Dermis microvascular lymphatic vessel endothelial cell (primary cell): ENCODE results near the gene NFAT5. TPM values are rescaled to one million over a fixed set of nuclear protein-coding genes. Genes with fewer than 3 reads are reported as not detected.
"Not testable (repeated sequence)": the region's sequence is repeated elsewhere in the genome, so short reads cannot be mapped to it uniquely, and the experiment has no call there.

Experiments used
- DNase-seq, 2 donors: peaks; one replicate each; pipeline versions ENCODE4 v3.0.0 to v3.0.0-alpha.2; 2010; ENCODE audit warnings: low read depth in 2 of 2
- total RNA-seq: library from RNA; depleted of rRNA; stranded (reverse); fragments of >200 nt; gene quantifications from 2 replicates; pipeline ENCODE4 v1.2.1, GENCODE V29; 2014

Gene NFAT5
- total RNA-seq, 1 donor from 2014 or later = 22.1 TPM

- no peak for DNase-seq
These were observed 140.6 kb downstream of the NFAT5 start for GRCh38 chr16:69706256-69706974.

DNA sequence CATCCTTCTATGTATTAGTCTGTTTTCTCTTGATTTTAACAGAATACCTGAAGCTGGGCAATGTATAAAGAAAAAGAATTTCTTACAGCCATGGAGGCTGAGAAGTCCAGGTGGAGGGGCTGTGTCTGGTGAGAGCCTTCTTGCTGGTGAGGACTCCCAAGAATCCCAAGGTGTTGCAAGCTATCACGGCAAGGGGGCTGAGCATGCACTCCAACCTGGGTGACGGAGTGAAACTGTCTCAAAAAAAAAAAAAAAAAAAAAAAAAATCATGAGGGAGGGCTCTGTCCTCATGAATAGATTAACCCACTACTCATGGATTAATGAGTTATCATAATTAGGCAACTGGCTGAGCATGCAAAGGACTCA, 141.2 kb downstream of the NFAT5 start:
- no peak for DNase-seq

- no peak for DNase-seq
These were observed 142.3 kb downstream of the NFAT5 start for GRCh38 chr16:69707920-69708683.

DNA sequence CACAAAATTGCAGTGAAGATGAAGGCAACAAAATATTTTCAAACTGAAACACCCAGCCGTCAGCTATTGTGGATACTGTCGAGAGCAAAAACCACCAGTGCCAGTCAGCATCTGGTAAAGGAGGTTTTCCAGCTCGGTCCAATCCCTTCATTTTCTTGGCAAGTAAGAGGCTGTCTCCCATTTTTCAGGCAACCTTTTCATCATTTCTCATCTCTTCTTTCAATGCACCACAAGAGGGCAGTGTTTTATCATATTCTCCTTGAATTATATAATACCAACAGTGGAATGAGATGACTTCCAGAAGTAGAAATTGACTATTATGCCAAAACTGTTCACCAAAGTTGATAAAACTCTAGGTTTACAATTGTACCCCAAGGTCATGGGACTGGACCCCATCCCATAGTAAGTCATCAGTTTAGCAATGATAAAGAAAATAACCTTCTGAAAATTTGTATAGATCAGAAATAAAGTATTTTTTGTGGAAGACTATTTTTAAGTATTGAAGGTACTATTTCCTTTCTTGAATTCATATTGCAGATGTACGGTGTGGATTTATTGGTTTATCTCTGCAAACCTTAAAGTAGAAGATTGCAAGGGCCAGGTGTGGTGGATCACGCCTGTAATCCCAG, 143.8 kb downstream of the NFAT5 start:
- DNase-seq = peak; percentile 58 to 71

- no peak for DNase-seq
These were observed 145.5 kb downstream of the NFAT5 start for GRCh38 chr16:69711115-69711740.

- DNase-seq = no peak
These were observed 146.5 kb downstream of the NFAT5 start for GRCh38 chr16:69712277-69712676.

DNA sequence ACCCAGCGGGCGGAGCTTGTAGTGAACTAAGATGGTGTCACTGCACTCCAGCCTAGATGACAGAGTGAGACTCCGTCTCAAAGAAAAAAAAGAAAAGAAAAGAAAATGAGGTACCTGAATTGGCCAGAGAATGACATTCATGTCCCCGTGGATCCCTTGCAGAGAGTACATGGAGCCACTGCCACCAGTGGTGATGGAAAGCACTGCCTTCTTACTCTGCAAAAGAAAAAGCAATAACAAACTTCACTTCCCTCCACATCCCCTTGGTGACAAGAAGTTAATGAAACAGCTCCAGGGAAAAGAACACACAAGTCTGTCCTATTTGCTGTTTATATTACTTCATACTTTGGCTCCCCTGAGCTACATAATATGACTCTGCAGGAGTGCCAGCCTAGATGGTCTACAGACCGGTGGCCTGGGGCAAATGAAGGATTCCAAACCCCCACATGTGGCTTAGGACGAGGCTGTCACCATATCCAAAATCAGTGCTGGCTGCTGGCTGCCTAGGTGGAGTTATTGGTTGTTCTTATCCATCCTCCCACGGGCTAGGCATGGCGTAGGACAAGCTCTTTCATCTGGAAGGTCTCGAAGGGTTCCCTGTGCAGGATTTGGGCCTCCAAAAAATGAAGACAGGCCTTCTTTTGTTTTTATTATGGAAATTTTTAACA, 147.3 kb downstream of the NFAT5 start:
- DNase-seq = no peak

DNA sequence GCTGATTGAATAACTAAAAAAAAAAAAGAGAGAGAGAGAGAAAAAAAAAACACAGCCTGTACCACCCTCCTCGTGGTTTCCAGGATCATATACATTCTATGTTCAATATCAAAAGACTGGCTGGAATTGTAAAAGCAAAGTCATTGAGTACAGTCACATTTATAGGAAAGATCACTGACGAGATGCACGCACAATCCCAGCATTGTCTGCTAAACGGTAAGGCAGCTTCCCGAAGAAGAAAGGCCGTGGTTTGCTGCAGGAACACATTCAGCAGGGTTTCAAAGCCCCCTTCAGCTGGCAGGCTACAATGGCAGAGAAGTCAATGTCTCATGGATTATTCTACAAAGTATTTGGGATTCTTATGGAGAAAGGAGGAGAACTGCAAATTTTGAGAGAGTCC, 151.3 kb downstream of the NFAT5 start:
- DNase-seq = no peak

GRCh38 chr16:69718111-69718764, 152.5 kb downstream of the NFAT5 start:
- no peak for DNase-seq

DNA sequence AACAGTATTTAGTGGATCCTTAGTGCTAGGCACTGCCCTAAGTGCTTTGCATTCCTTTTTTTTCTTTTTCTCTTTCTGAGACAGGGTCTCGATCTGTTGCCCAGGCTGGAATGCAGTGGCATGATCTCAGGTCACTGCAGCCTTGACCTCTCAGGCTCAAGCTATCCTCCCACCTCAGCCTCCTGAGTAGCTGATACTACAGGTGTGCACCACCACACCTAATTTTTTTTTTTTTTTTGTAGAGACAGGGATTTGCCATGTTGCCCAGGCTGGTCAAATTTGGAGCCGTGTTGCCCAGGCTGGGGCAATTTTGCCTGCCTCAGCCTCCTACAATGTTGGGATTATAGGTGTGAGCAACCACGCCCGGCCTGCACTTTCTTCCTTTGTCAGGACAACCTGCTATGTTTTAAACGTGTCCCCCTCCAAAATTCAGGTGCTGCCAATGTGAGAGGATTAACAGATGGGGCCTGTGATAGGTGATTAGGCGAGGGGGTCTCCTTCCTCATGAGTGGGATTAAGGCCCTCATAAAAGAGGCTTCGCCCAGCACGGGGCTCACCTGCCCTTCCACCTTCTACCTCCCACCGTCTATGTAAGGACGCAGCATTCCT, 155.2 kb downstream of the NFAT5 start:
- no peak for DNase-seq

DNA sequence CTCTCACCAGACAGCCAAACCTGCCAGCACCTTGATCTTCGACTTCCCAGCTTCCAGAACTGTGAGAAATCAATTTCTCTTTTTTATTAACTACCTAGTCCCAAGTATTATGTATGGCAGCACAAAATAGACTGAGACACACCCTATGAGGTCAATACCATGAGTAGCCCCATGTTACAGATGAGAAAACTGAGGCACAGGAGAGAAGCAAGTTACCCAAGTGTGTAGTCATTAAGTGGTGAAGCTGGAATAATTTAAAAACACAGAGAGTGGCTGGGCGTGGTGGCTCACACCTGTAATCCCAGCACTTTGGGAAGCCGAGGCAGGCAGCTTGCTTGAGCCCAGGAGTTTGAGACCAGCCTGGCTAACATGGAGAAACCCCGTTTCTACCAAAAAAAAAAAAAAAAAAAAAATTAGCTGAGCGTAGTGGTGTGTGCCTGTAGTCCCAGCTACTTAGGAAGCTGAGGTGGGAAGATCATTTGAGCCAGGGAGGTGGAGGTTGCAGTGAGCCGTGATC, 155.7 kb downstream of the NFAT5 start:
- no peak for DNase-seq

DNA sequence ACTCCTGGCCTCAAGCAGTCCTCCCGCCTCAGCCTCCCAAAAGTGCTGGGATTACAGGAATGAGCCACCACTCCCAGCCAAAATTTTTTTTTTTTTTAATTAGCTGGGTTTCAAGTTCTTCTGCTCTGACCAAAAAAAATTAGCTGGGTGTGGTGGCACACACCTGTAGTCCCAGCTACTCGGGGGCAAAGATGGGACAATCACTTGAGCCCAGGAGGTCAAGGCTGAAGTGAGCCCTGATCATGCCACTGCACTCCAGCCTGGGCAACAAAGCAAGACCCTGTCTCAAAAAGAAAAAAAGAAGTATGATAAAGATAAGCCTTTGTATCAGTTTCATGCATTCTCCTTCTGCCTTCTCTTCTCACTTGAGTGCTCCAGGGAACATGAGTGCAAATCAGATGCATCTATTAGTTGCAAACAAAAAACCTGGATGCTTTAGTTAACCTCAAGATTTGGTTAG, 158.7 kb downstream of the NFAT5 start:
- no peak for DNase-seq

GRCh38 chr16:69724981-69725479, 159.3 kb downstream of the NFAT5 start:
- peak in 1 of 2 donors; percentile 23 for DNase-seq

DNA sequence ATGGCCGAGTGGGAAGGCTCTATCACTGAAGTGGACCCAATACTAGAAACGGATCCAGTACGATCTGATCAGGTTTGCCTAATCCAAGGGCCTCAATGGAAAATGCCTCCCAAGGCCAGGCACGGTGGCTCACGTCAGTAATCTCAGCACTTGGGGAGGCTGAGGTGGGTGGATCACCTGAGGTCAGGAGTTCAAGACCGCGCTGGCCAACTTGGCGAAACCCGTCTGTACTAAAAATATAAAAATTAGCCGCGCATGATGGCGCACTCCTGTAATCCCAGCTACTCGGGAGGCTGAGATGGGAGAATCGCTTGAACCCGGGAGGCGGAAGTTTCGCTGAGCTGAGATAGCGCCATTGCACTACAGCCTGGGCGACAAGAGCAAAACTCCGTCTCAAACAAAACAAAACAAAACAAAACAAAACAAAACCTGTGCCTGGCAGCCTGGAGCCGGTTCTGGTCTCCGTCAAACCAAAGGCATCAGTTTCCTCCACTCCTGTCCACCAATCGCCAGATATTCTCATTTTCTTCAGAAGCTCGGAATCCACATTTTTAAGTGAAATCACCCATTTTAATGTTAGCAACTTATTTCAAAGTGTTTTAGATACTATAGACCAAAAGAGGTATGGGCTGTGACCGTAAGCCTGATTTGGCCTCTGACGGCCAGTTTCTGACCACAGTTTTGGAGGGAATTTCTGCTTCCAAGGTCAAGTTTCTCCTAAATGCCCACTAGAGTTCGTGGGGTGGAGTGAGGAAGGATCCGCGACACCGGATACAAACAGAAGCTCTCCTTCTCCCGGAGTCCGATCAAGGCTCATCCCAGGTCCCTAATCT, 159.9 kb downstream of the NFAT5 start:
- no peak for DNase-seq

GRCh38 chr16:69726313-69727060, 160.7 kb downstream of the NFAT5 start, which contains the start of gene NQO1:
Gene NQO1 (minus strand): TSS chr16:69726560. CDS start chr16:69726439, 121 bp downstream.
- DNase-seq = peak; percentile 72 to 90

DNA sequence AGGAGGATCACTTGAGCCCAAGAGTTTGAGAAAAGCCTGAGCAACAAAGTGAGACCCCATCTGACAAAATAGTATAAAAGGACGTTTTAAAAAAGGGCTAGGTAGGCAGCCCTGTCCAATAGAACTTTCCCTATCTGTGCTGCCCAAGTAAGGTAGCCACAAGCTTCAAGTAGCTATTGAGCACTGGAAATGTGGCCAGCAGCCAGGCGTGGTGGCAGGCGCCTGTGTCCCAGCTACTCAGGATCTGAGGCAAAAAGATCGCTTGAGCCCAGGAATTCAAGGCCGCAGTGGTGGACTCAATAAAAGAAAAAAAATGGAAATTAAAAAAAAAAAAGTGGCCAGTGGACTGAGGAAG, 162.1 kb downstream of the NFAT5 start:
- DNase-seq = no peak

- DNase-seq = not testable (repeated sequence)
These were observed 163.3 kb downstream of the NFAT5 start for GRCh38 chr16:69729030-69729429.

- not testable (repeated sequence) for DNase-seq
These were observed 165.5 kb downstream of the NFAT5 start for GRCh38 chr16:69731280-69731679.
